Ovary (tissue), 9 donors: ENCODE results near the gene PGR. TPM values are rescaled to one million over a fixed set of nuclear protein-coding genes. Genes with fewer than 3 reads are reported as not detected.

Experiments used
- DNase-seq, 5 donors: peaks; one replicate each; pipeline ENCODE4 v3.0.0-alpha.2; 2019 to 2020
- H3K27ac ChIP-seq, 2 donors: fragments of 200-600 bp; one replicate each; pipeline versions ENCODE4 v1.5.1 to v1.8.0; 2019 to 2022
- H3K27me3 ChIP-seq: fragments of 200-600 bp; one replicate; pipeline ENCODE4 v1.8.0; 2022
- H3K36me3 ChIP-seq: fragments of 200-600 bp; sonication (generic); one replicate; pipeline ENCODE4 v1.5.1; 2019
- H3K4me1 ChIP-seq: one replicate; pipeline ENCODE4 v1.8.1; 2013; ENCODE audit warnings: mild to moderate bottlenecking, moderate library complexity; ENCODE audit not compliant: insufficient read depth
- H3K4me3 ChIP-seq: fragments of 200-600 bp; sonication (generic); one replicate; pipeline ENCODE4 v1.5.1; 2017
- H3K9me3 ChIP-seq, 2 donors: fragments of 200-600 bp in 1 of 2; sonication (generic) in 1 of 2; one replicate each; pipeline versions ENCODE4 v1.5.1 to v1.8.1; 2013 to 2019; ENCODE audit warnings: mild to moderate bottlenecking in 1 of 2, moderate library complexity in 1 of 2
- CTCF ChIP-seq, 3 donors: fragments of 450-650 bp in 2 of 3; fragments of 200-600 bp in 1 of 3; IDR thresholded peaks; one replicate each; pipeline versions ENCODE4 v1.5.1 to v1.8.0; 2016 to 2022; ENCODE audit warnings: antibody characterized with exemption in 3 of 3, mild to moderate bottlenecking in 1 of 3
- EP300 ChIP-seq: sonication (generic); formaldehyde crosslinking; IDR thresholded peaks from one replicate; pipeline ENCODE4 v1.6.1; 2017; ENCODE audit warnings: antibody characterized with exemption
- POLR2A ChIP-seq: fragments of 450-650 bp; IDR thresholded peaks from one replicate; pipeline ENCODE4 v1.6.1; 2017; ENCODE audit warnings: antibody characterized with exemption, mild to moderate bottlenecking, moderate library complexity
- WGBS, 3 donors: extraction: QIAGEN DNeasy Blood & Tissue Kit in 1 of 3; methylation state at CpG; one replicate each; pipeline versions ENCODE4 v1.1.5 to v1.1.7; 2013 to 2017; 5-methylcytosine and 5-hydroxymethylcytosine counted together
- intact Hi-C, 4 donors: fragments of 100-400 bp; cut with DNase I; formaldehyde crosslinking; loops; one replicate each; pipeline versions ENCODE4 v1.11.0 to v1.15.1; 2022 to 2023
- polyA plus RNA-seq, 2 donors: library from polyadenylated mRNA; stranded (reverse); fragments of 200-250 nt in 1 of 2; fragments of 350-450 nt in 1 of 2; fragmentation: Illumina TruSeq in 1 of 2; extraction: RNeasy Lipid Tissue Mini Kit (QIAGEN cat#74804) in 1 of 2; gene quantifications; one replicate each; pipeline ENCODE4 v1.2.3, GENCODE V29; 2013 to 2014
- total RNA-seq, 7 donors: library from RNA; depleted of rRNA in 2 of 7; stranded (reverse); fragments of >200 nt in 2 of 7; fragmentation: NEBNext Ultra II Directional in 3 of 7; extraction: Animal tissue kit (Norgen Biotek cat#: 25700) in 3 of 7; gene quantifications; one replicate each; pipeline versions ENCODE4 v1.1.0 to v1.2.4, GENCODE V29; 2016 to 2023
- donor health status: DM: no; HTN: no; CAD: no; lungs with moderate emphysema.
- donor health status: DM: no; HTN: no; CAD: no.
- donor health status: Bipolar disorder and iron deficiency.
- donor health status: DM: yes; HTN: yes; CAD: no.
- donor health status: DM: no; HTN: no; CAD: no.
- donor health status: DM: yes; HTN: yes; CAD: no.

Gene PGR
- total and polyA plus RNA-seq, 9 donors: 6.1 to 94.3 (median 21.3) TPM

DNA sequence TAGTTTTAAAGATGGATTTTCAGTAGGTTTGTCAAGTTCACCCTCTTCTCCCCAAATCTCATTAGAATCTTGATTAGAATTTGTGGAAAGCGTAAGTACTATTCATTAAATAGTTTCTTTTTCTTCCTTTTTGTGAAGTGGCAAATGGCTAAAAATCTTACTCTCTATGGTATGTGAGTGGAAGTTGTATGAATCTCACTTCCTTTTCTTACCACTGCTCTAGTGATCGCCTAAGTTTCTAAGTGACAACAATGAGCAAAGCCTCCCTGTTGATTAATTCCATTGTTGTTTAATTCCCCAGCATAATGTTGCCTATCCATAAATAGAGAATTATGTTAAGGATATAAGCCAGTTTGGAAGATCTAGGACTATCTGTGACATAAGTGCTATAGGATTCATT lies 82.7 kb downstream of the PGR start:
- no peaks in the 10 kb centered on the region for H3K27me3 ChIP-seq
- 90 to 96% (median 94%) methylated on average over 2 of the region's 2 CpGs for WGBS, 3 donors
- no peak overlapping the region for H3K4me3 ChIP-seq
- H3K4me1 ChIP-seq: no peaks in the 10 kb centered on the region
- no peaks in the 10 kb centered on the region for H3K36me3 ChIP-seq
- intact Hi-C loops: no loop called here
- H3K27ac ChIP-seq: no peak overlapping the region
- no peak for DNase-seq
- TF ChIP-seq CTCF (IDR thresholded peaks at IDR 0.05) (no peak), EP300 (no peak), POLR2A (no peak)
- no peaks in the 10 kb centered on the region for H3K9me3 ChIP-seq

- H3K27ac ChIP-seq: no peak overlapping the region
- H3K4me1 ChIP-seq: no peaks in the 10 kb centered on the region
- no peaks in the 10 kb centered on the region for H3K36me3 ChIP-seq
- no peak overlapping the region for H3K4me3 ChIP-seq
- no peaks in the 10 kb centered on the region for H3K9me3 ChIP-seq
- H3K27me3 ChIP-seq: no peaks in the 10 kb centered on the region
- 92 to 97% (median 93%) methylated on average over 1 of the region's 1 CpG for WGBS, 3 donors
- no peak for DNase-seq
- intact Hi-C loops: no loop called here
- TF ChIP-seq CTCF (IDR thresholded peaks at IDR 0.05): no peak
- TF ChIP-seq EP300: no peak
- TF ChIP-seq POLR2A: no peak
These were observed 84.2 kb downstream of the PGR start for GRCh38 chr11:101045415-101045814.

GRCh38 chr11:101043940-101044339 lies 85.7 kb downstream of the PGR start:
- DNase-seq: no peak
- Histone ChIP-seq H3K4me3 (no peak overlapping the region), H3K9me3 (no peaks in the 10 kb centered on the region), H3K36me3 (no peaks in the 10 kb centered on the region), H3K27me3 (no peaks in the 10 kb centered on the region), H3K27ac (no peak overlapping the region), H3K4me1 (no peaks in the 10 kb centered on the region)
- WGBS, 3 donors: 95 to 100% (median 100%) methylated on average over 1 of the region's 1 CpG
- no peak for TF ChIP-seq POLR2A
- TF ChIP-seq EP300: no peak
- no peak for TF ChIP-seq CTCF (IDR thresholded peaks at IDR 0.05)
- intact Hi-C loops: no loop called here

DNA sequence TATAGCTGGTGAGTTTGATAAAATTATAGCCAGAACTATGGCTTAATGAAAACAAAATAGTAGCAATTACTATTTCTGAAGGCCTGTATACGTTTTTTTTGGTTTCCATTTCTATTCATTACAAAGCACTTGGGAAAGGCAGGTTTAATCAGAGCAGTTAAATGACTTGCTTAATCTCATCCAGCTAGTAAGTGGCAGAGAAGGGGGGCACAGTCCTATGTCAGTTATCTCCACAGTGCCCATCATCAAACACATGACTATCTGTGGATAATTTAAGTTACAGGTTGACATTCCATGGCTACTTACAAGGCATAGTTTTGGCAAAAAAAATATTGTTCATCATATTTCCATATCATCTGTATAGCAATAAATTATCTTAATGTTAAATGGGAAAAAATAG lies 93.7 kb downstream of the PGR start:
- WGBS, 3 donors: 63 to 74% (median 65%) methylated on average over 1 of the region's 1 CpG
- H3K4me3 ChIP-seq: no peak overlapping the region

More for the DNA sequence above, 93.7 kb downstream of the PGR start:
- peaks cover 5% of the 10 kb centered on the region for H3K4me1 ChIP-seq
- intact Hi-C loops: no loop called here
- no peak for DNase-seq
- no peaks in the 10 kb centered on the region for H3K27me3 ChIP-seq
- TF ChIP-seq POLR2A (no peak), CTCF (IDR thresholded peaks at IDR 0.05) (no peak), EP300 (no peak)
- H3K27ac ChIP-seq: no peak overlapping the region
- no peaks in the 10 kb centered on the region for H3K36me3 ChIP-seq
- no peaks in the 10 kb centered on the region for H3K9me3 ChIP-seq
